Measurements from ENCODE around the gene ATP11C.

The ATP11C gene

GRCh38 chrX:139881130-139881529 is 51.7 kb downstream of the ATP11C start:
- DNase-seq (ENCODE audit: low read depth in 1 of 2, low spot score in 1 of 2), result no peak
- no peak for TF ChIP-seq REST (IDR thresholded peaks at IDR 0.05; ENCODE audit: insufficient replicate concordance, low read depth)
- TF ChIP-seq SPI1 (IDR thresholded peaks at IDR 0.05; ENCODE audit: borderline replicate concordance, low read depth), result no peak
- TF ChIP-seq GABPA (IDR thresholded peaks at IDR 0.05; ENCODE audit: low read depth), result no peak
- TF ChIP-seq POLR2AphosphoS5 (IDR thresholded peaks at IDR 0.05; ENCODE audit: low read depth), result no peak
- TF ChIP-seq CTCF (IDR thresholded peaks at IDR 0.05; ENCODE audit: insufficient read depth, low read length), result no peak
- H3K27me3 ChIP-seq (ENCODE audit: insufficient read depth, poor library complexity, severe bottlenecking), result no peaks in the 10 kb centered on the region
- no peak overlapping the region for H3K27ac ChIP-seq (replicated peaks)
- no peak overlapping the region for H3K4me3 ChIP-seq (replicated peaks; ENCODE audit: insufficient read depth, low read length)

GRCh38 chrX:139877710-139878414 is 55.0 kb downstream of the ATP11C start:
- no peak for TF ChIP-seq GABPA (IDR thresholded peaks at IDR 0.05; ENCODE audit: low read depth)
- H3K27me3 ChIP-seq (ENCODE audit: insufficient read depth, poor library complexity, severe bottlenecking), result no peaks in the 10 kb centered on the region
- no peak for DNase-seq (ENCODE audit: low read depth in 1 of 2, low spot score in 1 of 2)
- H3K27ac ChIP-seq (replicated peaks), result no peak overlapping the region
- H3K4me3 ChIP-seq (replicated peaks; ENCODE audit: insufficient read depth, low read length), result no peak overlapping the region

- TF ChIP-seq REST (IDR thresholded peaks at IDR 0.05; ENCODE audit: insufficient replicate concordance, low read depth), result no peak
- TF ChIP-seq GABPA (IDR thresholded peaks at IDR 0.05; ENCODE audit: low read depth), result no peak
- no peak for TF ChIP-seq POLR2AphosphoS5 (IDR thresholded peaks at IDR 0.05; ENCODE audit: low read depth)
- no peak for TF ChIP-seq CTCF (IDR thresholded peaks at IDR 0.05; ENCODE audit: insufficient read depth, low read length)
- no peak for TF ChIP-seq SPI1 (IDR thresholded peaks at IDR 0.05; ENCODE audit: borderline replicate concordance, low read depth)
- Histone ChIP-seq H3K27ac (replicated peaks) (no peak overlapping the region), H3K27me3 (ENCODE audit: insufficient read depth, poor library complexity, severe bottlenecking) (no peaks in the 10 kb centered on the region), H3K4me3 (replicated peaks; ENCODE audit: insufficient read depth, low read length) (no peak overlapping the region)
- DNase-seq (ENCODE audit: low read depth in 1 of 2, low spot score in 1 of 2), result no peak
Measured at GRCh38 chrX:139875841-139876240, 57.0 kb downstream of the ATP11C start.

GRCh38 chrX:139869796-139870195 is 63.1 kb downstream of the ATP11C start:
- Histone ChIP-seq H3K27ac (replicated peaks) (no peak overlapping the region), H3K4me3 (replicated peaks; ENCODE audit: insufficient read depth, low read length) (no peak overlapping the region), H3K27me3 (ENCODE audit: insufficient read depth, poor library complexity, severe bottlenecking) (no peaks in the 10 kb centered on the region)
- TF ChIP-seq GABPA (IDR thresholded peaks at IDR 0.05; ENCODE audit: low read depth) (no peak), POLR2AphosphoS5 (IDR thresholded peaks at IDR 0.05; ENCODE audit: low read depth) (no peak), CTCF (IDR thresholded peaks at IDR 0.05; ENCODE audit: insufficient read depth, low read length) (no peak)
- DNase-seq (ENCODE audit: low read depth in 1 of 2, low spot score in 1 of 2), result no peak

Measured in HL-60 (cell line).